OCI-LY1 (cell line): Measurements from ENCODE around the gene ADGRF1.

Experiments used
- H2AFZ ChIP-seq: fragments of 200-600 bp; sonication (generic), shearing (Covaris generic); 2 replicates; pipeline ENCODE4 v1.6.0; 2014; ENCODE audit warnings: antibody characterized with exemption, mild to moderate bottlenecking, low read length
- H3F3A ChIP-seq: fragments of 200-600 bp; sonication (generic), shearing (Covaris generic); 2 replicates; pipeline ENCODE4 v1.6.0; 2014; ENCODE audit warnings: mild to moderate bottlenecking, antibody characterized with exemption, low read length, moderate library complexity; ENCODE audit not compliant: insufficient read depth
- H3K27ac ChIP-seq: fragments of 200-600 bp; sonication (generic); 2 replicates; pipeline ENCODE4 v1.5.1; 2014; ENCODE audit warnings: low read length, mixed run types, mild to moderate bottlenecking, low read depth; ENCODE audit not compliant: poor library complexity, severe bottlenecking
- H3K27me3 ChIP-seq: fragments of 200-600 bp; sonication (generic); 2 replicates; pipeline ENCODE4 v1.6.0; 2014; ENCODE audit warnings: antibody characterized with exemption, mild to moderate bottlenecking, low read length, moderate library complexity; ENCODE audit not compliant: insufficient read depth
- H3K36me3 ChIP-seq: fragments of 200-600 bp; sonication (generic); 2 replicates; pipeline ENCODE4 v1.6.1; 2014; ENCODE audit warnings: mild to moderate bottlenecking, antibody characterized with exemption, low read length, moderate library complexity, mixed read lengths; ENCODE audit not compliant: insufficient read depth
- H3K4me1 ChIP-seq: fragments of 200-600 bp; sonication (generic); 2 replicates; pipeline ENCODE4 v1.5.1; 2014; ENCODE audit warnings: mild to moderate bottlenecking, low read length, moderate library complexity; ENCODE audit not compliant: insufficient read depth, severe bottlenecking
- H3K4me2 ChIP-seq: fragments of 200-600 bp; sonication (generic), shearing (Covaris generic); 2 replicates; pipeline ENCODE4 v1.6.1; 2014; ENCODE audit warnings: low read length
- H3K4me3 ChIP-seq: fragments of 200-600 bp; sonication (generic); 2 replicates; pipeline ENCODE4 v1.5.1; 2014; ENCODE audit warnings: low read length, low read depth, mild to moderate bottlenecking, mixed read lengths; ENCODE audit not compliant: poor library complexity, severe bottlenecking
- H3K79me2 ChIP-seq: fragments of 200-600 bp; shearing (Covaris generic); 2 replicates; pipeline ENCODE4 v1.6.1; 2016; ENCODE audit warnings: mixed run types, low read length, mixed read lengths; ENCODE audit not compliant: insufficient read depth
- H3K9ac ChIP-seq: fragments of 200-600 bp; sonication (generic), shearing (Covaris generic); 2 replicates; pipeline ENCODE4 v1.6.1; 2014; ENCODE audit warnings: mild to moderate bottlenecking, low read length, mixed read lengths
- H3K9me2 ChIP-seq: fragments of 200-600 bp; sonication (generic), shearing (Covaris generic); 2 replicates; pipeline ENCODE4 v1.6.1; 2014; ENCODE audit warnings: low read depth, mild to moderate bottlenecking, low read length, mixed read lengths
- H3K9me3 ChIP-seq: fragments of 200-600 bp; shearing (Covaris generic); 2 replicates; pipeline ENCODE4 v1.6.1; 2014; ENCODE audit warnings: low read length, mixed read lengths
- H4K20me1 ChIP-seq: fragments of 200-600 bp; sonication (generic), shearing (Covaris generic); 2 replicates; pipeline ENCODE4 v1.6.0; 2016; ENCODE audit warnings: mild to moderate bottlenecking, low read length; ENCODE audit not compliant: insufficient read depth
- CTCF ChIP-seq: fragments of 200-600 bp; sonication (generic), shearing (Covaris generic); IDR thresholded peaks from 2 replicates; pipeline ENCODE4 v1.5.1; 2017; ENCODE audit warnings: mild to moderate bottlenecking, antibody characterized with exemption, low read length, moderate library complexity, mixed read lengths
- EZH2 ChIP-seq: fragments of 200-600 bp; sonication (generic), shearing (Covaris generic); IDR thresholded peaks from 2 replicates; pipeline ENCODE4 v1.8.0; 2017; ENCODE audit warnings: borderline replicate concordance, mixed run types, mild to moderate bottlenecking, antibody characterized with exemption, low read length, moderate library complexity, mixed read lengths

Gene ADGRF1

GRCh38 chr6:47075741-47076421 lies 33.7 kb upstream of the ADGRF1 start:
- no peaks in the 10 kb centered on the region for H3F3A ChIP-seq
- H3K9me3 ChIP-seq = no peaks in the 10 kb centered on the region
- no peaks in the 10 kb centered on the region for H3K36me3 ChIP-seq
- H3K4me3 ChIP-seq = no peak overlapping the region
- H3K79me2 ChIP-seq = no peaks in the 10 kb centered on the region
- no peaks in the 10 kb centered on the region for H3K4me1 ChIP-seq
- no peak overlapping the region for H3K27ac ChIP-seq
- H3K4me2 ChIP-seq = no peak overlapping the region
- no peak overlapping the region for H3K9ac ChIP-seq
- no peaks in the 10 kb centered on the region for H3K27me3 ChIP-seq
- TF ChIP-seq EZH2 = no peak
- TF ChIP-seq CTCF = no peak
- H3K9me2 ChIP-seq = no peaks in the 10 kb centered on the region
- H2AFZ ChIP-seq = no peak overlapping the region
- H4K20me1 ChIP-seq = no peaks in the 10 kb centered on the region

- H3K4me3 ChIP-seq = no peak overlapping the region
- TF ChIP-seq EZH2 = no peak
- no peak for TF ChIP-seq CTCF
Observed at GRCh38 chr6:47075168-47075567, 33.0 kb upstream of the ADGRF1 start.

GRCh38 chr6:47073125-47074110 lies 31.3 kb upstream of the ADGRF1 start:
- Histone ChIP-seq H4K20me1 (no peaks in the 10 kb centered on the region), H3K36me3 (no peaks in the 10 kb centered on the region), H3K4me3 (no peak overlapping the region), H3K9me3 (no peaks in the 10 kb centered on the region), H3K4me2 (no peak overlapping the region), H3K27me3 (no peaks in the 10 kb centered on the region), H3K27ac (no peak overlapping the region), H2AFZ (no peak overlapping the region), H3K9me2 (no peaks in the 10 kb centered on the region), H3K79me2 (no peaks in the 10 kb centered on the region), H3K9ac (no peak overlapping the region), H3F3A (no peaks in the 10 kb centered on the region), H3K4me1 (no peaks in the 10 kb centered on the region)
- TF ChIP-seq EZH2 = no peak
- peak; percentile 53 for TF ChIP-seq CTCF

More at GRCh38 chr6:47075168-47075567, 33.0 kb upstream of the ADGRF1 start:
- H3K4me1 ChIP-seq = no peaks in the 10 kb centered on the region
- H3F3A ChIP-seq = no peaks in the 10 kb centered on the region
- H3K79me2 ChIP-seq = no peaks in the 10 kb centered on the region
- no peak overlapping the region for H3K4me2 ChIP-seq
- no peaks in the 10 kb centered on the region for H3K27me3 ChIP-seq
- H3K9me3 ChIP-seq = no peaks in the 10 kb centered on the region
- no peaks in the 10 kb centered on the region for H3K9me2 ChIP-seq
- H3K36me3 ChIP-seq = no peaks in the 10 kb centered on the region
- no peak overlapping the region for H3K27ac ChIP-seq
- H4K20me1 ChIP-seq = no peaks in the 10 kb centered on the region
- H2AFZ ChIP-seq = no peak overlapping the region
- H3K9ac ChIP-seq = no peak overlapping the region
